ENCODE measurements around the gene B3GNT4. TPM values are rescaled to one million over a fixed set of nuclear protein-coding genes. Genes with fewer than 3 reads are reported as not detected.

B3GNT4 gene
- total and polyA plus RNA-seq, 9 donors: 0.15 to 0.42 TPM; not detected in 7

DNA sequence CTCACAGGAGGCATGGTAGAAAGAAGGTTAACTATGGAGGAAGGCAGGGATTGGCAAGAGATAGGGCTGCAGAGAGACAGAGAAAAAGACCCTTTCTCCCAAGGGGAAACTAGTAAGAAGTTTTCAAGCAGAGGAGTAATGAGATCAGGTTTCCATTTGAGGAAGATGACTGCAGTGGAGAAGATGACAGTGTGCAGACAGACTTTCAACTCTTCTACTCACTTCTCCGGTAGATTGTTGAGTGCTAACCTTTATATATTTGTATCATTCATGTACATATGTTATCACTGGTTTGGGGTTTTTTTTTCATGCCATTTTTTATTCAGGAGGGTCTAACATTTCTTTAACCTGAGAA lies 5.9 kb upstream of the B3GNT4 start:
- H3K4me3 ChIP-seq: no peak overlapping the region
- intact Hi-C loops (cut with DNase I): no loop called here
- no peak for DNase-seq
- WGBS, 3 donors: 44 to 56% (median 55%) methylated on average over 1 of the region's 1 CpG
- H3K9me3 ChIP-seq: no peaks in the 10 kb centered on the region
- no peak overlapping the region for H3K27ac ChIP-seq
- peaks cover 6% of the 10 kb centered on the region for H3K27me3 ChIP-seq
- no peaks in the 10 kb centered on the region for H3K4me1 ChIP-seq (ENCODE audit: insufficient read depth)
- no peaks in the 10 kb centered on the region for H3K36me3 ChIP-seq
- TF ChIP-seq, protein P1, sequence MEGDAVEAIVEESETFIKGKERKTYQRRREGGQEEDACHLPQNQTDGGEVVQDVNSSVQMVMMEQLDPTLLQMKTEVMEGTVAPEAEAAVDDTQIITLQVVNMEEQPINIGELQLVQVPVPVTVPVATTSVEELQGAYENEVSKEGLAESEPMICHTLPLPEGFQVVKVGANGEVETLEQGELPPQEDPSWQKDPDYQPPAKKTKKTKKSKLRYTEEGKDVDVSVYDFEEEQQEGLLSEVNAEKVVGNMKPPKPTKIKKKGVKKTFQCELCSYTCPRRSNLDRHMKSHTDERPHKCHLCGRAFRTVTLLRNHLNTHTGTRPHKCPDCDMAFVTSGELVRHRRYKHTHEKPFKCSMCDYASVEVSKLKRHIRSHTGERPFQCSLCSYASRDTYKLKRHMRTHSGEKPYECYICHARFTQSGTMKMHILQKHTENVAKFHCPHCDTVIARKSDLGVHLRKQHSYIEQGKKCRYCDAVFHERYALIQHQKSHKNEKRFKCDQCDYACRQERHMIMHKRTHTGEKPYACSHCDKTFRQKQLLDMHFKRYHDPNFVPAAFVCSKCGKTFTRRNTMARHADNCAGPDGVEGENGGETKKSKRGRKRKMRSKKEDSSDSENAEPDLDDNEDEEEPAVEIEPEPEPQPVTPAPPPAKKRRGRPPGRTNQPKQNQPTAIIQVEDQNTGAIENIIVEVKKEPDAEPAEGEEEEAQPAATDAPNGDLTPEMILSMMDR (IDR thresholded peaks at IDR 0.05): no peak
- TF ChIP-seq POLR2A (IDR thresholded peaks at IDR 0.05) (no peak), EP300 (IDR thresholded peaks at IDR 0.05) (no peak)

DNA sequence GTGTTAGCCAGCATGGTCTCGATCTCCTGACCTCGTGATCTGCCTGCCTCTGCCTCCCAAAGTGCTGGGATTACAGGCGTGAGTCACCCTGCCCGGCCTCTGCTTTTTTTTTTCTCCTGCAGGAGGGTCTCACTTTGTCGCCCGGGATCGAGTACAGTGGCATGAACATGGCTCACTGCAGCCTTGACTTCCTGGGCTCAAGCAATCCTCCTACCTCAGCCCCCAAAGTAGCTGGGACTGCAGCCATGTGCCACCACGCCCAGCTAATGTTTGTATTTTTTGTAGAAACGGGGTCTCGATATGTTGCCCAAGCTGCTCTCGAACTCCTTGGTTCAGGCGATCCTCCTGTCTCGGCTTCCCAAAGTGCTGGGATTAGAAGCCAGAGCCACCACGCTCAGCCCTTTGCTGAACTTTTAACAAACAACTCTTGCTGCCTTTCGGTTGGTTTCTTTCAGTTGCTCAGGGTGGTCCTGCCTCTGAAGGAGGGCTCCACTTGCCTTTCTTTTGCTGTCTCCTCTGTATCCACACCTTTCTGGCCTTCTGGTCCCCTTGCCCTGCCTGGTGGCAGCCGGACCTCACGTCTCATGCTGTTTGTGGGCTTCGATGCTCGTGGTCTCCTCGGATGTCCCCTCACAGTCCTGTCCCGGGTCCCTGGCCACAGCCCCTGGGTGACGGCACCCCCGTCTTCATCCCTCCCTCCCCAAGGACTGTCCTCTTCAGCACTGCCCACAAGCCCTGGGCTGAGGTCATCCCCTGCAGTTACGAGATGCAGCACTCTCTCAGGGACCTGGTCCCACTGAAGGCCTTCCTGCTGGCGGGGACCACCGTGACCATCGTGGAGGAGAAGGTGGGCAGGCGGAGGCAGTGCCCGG lies 3.8 kb upstream of the B3GNT4 start:
- WGBS, 3 donors: 88 to 92% (median 91%) methylated on average over 29 of the region's 29 CpGs
- intact Hi-C loops (cut with DNase I): no loop called here
- TF ChIP-seq EP300 (IDR thresholded peaks at IDR 0.05): no peak
- H3K9me3 ChIP-seq: no peaks in the 10 kb centered on the region
- H3K27me3 ChIP-seq: peaks cover 16% of the 10 kb centered on the region
- no peaks in the 10 kb centered on the region for H3K36me3 ChIP-seq
- peaks cover 2% of the 10 kb centered on the region for H3K4me1 ChIP-seq (ENCODE audit: insufficient read depth)
- no peak overlapping the region for H3K27ac ChIP-seq
- no peak overlapping the region for H3K4me3 ChIP-seq
- DNase-seq: peak in 1 of 5 donors; percentile 31

DNA sequence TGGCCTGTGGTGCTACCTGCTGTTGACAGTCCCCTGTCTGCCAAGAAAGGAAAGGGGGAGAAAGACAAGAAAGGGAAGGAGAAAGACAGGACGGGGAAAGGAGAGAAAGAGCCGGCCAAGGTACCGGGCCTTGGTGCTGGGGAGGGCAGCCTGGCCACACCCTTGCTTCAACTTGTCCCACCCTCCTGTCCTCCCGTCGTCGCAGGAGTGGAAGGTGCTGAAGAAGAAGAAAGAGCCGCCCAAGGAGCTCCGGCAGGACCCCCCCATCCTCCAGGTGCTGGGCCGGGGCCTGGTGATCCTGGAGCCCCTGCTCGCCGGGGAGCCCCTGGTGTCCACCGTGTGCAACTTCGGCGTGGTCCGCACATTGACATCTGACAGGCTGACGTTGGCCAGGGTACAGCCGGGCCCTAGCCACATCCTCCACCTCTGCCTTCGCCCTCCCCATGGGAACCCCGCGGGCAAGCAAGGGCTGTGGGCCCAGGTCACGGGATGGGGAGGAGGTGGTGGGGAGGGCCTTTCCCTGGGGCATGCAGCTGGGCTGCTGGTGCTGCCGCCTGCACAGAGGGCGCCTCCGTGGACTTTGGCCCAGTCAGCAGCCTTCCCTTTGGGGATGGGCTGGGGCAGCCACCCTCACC lies 2.9 kb upstream of the B3GNT4 start:
- Histone ChIP-seq H3K36me3 (no peaks in the 10 kb centered on the region), H3K4me1 (ENCODE audit: insufficient read depth) (peaks cover 2% of the 10 kb centered on the region), H3K9me3 (no peaks in the 10 kb centered on the region), H3K27me3 (peaks cover 16% of the 10 kb centered on the region), H3K4me3 (no peak overlapping the region), H3K27ac (no peak overlapping the region)
- DNase-seq: peak in 1 of 5 donors; percentile 28
- TF ChIP-seq POLR2A (IDR thresholded peaks at IDR 0.05) (no peak), EP300 (IDR thresholded peaks at IDR 0.05) (no peak)
- TF ChIP-seq, protein P1 (IDR thresholded peaks at IDR 0.05): no peak
- intact Hi-C loops (cut with DNase I): no loop called here
- 63 to 72% (median 72%) methylated on average over 24 of the region's 24 CpGs for WGBS, 3 donors

DNA sequence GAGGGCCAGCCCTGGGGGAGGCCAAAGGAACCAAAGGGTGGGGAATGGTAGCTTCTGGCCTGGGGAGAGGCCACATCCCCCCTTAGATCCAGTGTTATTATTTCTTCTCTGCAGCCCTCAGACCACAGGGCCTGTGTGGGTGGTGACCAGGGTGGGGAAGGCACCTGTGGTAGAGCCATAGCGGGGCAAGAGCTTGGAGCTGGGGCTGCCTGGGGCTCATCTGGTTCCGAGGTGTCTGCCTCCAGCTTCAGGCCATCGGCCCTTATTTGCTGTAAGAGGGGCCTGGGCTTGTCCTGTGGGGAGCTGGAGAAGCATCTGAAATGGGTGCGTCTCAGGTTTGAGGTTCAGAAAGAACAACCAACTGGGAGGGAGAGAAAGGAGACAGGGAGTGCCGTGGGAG lies 2.1 kb upstream of the B3GNT4 start:
- 90 to 96% (median 92%) methylated on average over 5 of the region's 5 CpGs for WGBS, 3 donors

More for the DNA sequence above, 2.1 kb upstream of the B3GNT4 start:
- intact Hi-C loops (cut with DNase I): no loop called here
- peaks cover 16% of the 10 kb centered on the region for H3K27me3 ChIP-seq
- DNase-seq: peak in 1 of 5 donors; percentile 27
- peaks cover 2% of the 10 kb centered on the region for H3K4me1 ChIP-seq (ENCODE audit: insufficient read depth)
- H3K27ac ChIP-seq: no peak overlapping the region
- no peaks in the 10 kb centered on the region for H3K9me3 ChIP-seq
- TF ChIP-seq EP300 (IDR thresholded peaks at IDR 0.05): no peak
- TF ChIP-seq, protein P1 (IDR thresholded peaks at IDR 0.05): no peak
- TF ChIP-seq POLR2A (IDR thresholded peaks at IDR 0.05): no peak
- H3K4me3 ChIP-seq: no peak overlapping the region
- H3K36me3 ChIP-seq: no peaks in the 10 kb centered on the region

Measured in ovary (tissue), 9 donors.